ENCODE measurements around the gene UMAD1.

The UMAD1 gene

GRCh38 chr7:7920056-7920455 is 279.5 kb downstream of the UMAD1 start:
- DNase-seq (ENCODE audit: low read depth in 1 of 2, low spot score in 1 of 2): no peak

- DNase-seq (ENCODE audit: low read depth in 1 of 2, low spot score in 1 of 2): no peak
Measured at GRCh38 chr7:7920481-7920880, 279.9 kb downstream of the UMAD1 start.

GRCh38 chr7:7921830-7922229 is 281.3 kb downstream of the UMAD1 start:
- no peak for DNase-seq (ENCODE audit: low read depth in 1 of 2, low spot score in 1 of 2)

- no peak for DNase-seq (ENCODE audit: low read depth in 1 of 2, low spot score in 1 of 2)
Measured at GRCh38 chr7:7922684-7923385, 282.3 kb downstream of the UMAD1 start.

- DNase-seq (ENCODE audit: low read depth in 1 of 2, low spot score in 1 of 2): no peak
Measured at GRCh38 chr7:7923818-7924217, 283.3 kb downstream of the UMAD1 start.

- no peak for DNase-seq (ENCODE audit: low read depth in 1 of 2, low spot score in 1 of 2)
Measured at GRCh38 chr7:7924303-7924702, 283.8 kb downstream of the UMAD1 start.

Measured in activated T-helper 1 cell treated with anti-CD3 and anti-CD28 coated beads, Interleukin-2, amount 50 U/mL, for 16 hours (primary cell).